Esophagus muscularis mucosa (tissue), 2 donors: ENCODE measurements around the gene DCAF15.

Source experiments
- POLR2A ChIP-seq: fragments of 450-650 bp; IDR thresholded peaks from one replicate; pipeline ENCODE4 v1.6.1; 2017; ENCODE audit warnings: antibody characterized with exemption, moderate library complexity, mild to moderate bottlenecking, low read depth
- POLR2AphosphoS5 ChIP-seq, 2 donors: sonication (generic); formaldehyde crosslinking; IDR thresholded peaks; one replicate each; pipeline ENCODE4 v1.6.1; 2017; ENCODE audit warnings: antibody characterized with exemption in 2 of 2

DNA sequence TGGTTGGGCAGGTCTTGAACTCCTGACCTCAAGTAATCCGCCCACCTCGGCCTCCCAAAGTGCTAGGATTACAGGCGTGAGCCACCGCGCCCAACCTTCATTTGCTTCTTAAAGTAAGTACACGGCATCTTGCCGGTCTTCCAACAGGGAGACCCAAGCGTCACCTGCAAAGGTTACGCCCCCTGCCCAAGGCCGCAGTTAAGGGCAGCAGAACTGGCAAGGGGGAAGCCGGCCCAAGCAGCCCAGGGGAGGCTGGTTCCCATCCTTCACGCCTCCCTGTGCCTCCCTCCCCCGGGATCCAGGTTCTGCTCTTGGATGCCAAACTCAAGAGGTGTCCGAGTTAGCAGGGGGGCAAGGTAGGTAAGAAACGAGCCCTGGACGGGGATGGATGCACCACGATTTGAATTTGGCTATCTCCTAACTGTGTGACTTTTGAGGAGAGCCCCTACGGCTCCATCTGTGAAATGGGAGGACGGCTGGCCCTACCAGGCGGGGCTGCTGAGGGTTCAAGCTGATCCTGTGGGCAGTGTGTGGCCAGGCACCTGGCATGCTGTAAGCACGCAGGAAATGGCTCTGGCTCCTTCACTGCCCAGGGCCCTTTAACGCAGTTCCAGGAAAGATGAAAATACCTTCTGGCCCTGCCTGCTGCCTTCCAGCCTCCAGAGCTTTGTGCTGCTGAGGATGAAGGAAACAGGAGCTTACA lies 44.8 kb downstream of the DCAF15 start:
- TF ChIP-seq POLR2AphosphoS5 (IDR thresholded peaks at IDR 0.05) = no peak
- TF ChIP-seq POLR2A = no peak
